GM18873 (cell line): ENCODE measurements around the gene VIPR1.

ENCODE experiments used
- ATAC-seq: cut with Tn5 transposase; IDR thresholded peaks from one replicate; pipeline ENCODE4 v1.9.1; 2021; ENCODE audit warnings: mild to moderate bottlenecking, moderate library complexity, moderate number of reproducible peaks; ENCODE audit not compliant: unreplicated experiment, low FRiP score

VIPR1 gene, protein sequence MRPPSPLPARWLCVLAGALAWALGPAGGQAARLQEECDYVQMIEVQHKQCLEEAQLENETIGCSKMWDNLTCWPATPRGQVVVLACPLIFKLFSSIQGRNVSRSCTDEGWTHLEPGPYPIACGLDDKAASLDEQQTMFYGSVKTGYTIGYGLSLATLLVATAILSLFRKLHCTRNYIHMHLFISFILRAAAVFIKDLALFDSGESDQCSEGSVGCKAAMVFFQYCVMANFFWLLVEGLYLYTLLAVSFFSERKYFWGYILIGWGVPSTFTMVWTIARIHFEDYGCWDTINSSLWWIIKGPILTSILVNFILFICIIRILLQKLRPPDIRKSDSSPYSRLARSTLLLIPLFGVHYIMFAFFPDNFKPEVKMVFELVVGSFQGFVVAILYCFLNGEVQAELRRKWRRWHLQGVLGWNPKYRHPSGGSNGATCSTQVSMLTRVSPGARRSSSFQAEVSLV

DNA sequence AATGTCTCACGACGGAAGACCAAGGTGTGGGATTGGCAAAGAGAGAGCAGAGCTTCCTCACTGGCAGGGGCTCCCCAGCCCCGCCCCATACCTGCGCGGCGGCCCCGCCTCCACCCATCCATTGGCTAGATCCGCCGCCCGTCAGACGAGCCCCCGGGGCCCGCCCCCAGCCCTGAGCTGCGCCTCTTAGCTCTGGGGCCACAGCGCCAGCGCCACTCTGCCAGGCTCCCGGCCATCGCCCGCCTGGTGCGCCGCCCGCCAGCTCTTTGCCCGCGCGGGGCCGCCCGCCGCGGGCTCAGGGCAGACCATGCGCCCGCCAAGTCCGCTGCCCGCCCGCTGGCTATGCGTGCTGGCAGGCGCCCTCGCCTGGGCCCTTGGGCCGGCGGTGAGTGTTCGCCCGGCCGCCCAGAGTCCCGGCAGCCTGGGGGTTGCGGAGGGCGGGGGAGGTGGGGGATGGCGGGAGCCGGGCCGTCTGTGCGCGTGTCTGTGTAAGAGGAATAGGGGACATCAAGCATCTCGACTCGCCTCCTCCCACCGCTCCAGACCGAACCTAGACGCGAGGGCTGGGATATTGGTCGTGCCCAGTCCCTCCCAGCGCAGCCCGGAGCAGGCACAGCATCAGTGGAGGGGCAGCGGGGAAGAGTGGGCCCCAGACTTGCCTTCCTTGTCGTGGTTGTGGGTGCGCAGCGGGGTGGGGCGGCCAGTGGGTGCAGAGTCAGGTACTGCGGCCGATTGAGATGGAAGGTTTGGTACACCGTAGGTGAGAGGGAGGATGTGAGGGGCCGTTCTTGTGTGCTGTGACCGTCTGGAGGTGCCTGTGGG is at the start of gene VIPR1:
TSS of gene VIPR1 (plus strand) at position 215 of the 822 bp plus-strand sequence. CDS start at position 308, 93 bp downstream.
- ATAC-seq = peak; percentile 68

GRCh38 chr3:42456211-42456610 is 46.2 kb upstream of the VIPR1 start:
- ATAC-seq = no peak

- ATAC-seq = no peak
Observed at GRCh38 chr3:42459151-42459550, 43.3 kb upstream of the VIPR1 start.

DNA sequence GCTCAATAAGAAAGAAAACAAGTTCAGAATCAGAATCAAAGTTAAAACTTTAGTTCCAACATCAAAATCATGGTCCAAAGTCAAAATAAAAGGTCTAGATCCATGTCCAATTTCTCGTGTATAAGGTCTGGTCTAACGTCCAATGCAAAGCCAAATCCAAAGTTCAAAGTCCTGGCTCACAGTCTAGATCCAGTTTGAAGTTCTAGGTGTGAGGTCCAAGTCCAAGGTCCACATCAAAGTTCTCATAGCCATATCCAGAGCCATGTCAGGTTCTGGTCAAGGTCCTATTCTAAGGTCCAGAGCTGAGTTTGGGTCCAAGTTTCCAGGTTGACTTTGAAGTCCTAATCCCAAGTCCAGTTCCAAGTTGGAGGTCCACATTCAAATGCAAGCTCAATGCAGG is 40.7 kb upstream of the VIPR1 start:
- ATAC-seq = no peak

DNA sequence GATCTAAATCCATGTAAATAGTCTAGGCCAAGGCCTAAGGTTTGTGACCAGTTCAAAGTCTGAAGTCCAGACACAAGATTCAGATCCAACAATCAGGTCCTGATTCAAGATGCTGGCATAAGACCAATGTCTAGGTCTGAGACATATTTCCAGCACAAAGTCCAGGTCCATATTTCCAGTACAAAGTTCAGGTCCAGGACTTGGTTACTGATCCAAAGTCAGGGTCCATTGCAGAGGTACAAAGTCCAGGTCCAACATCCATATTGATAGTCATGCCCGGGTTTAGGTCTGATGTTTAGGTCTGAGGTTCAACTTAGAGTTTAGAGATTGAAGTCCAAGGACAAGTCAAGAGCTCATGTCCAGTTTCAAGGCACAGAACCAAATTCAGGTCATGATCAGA is 39.4 kb upstream of the VIPR1 start:
- ATAC-seq = no peak

- no peak for ATAC-seq
Observed at GRCh38 chr3:42468111-42468510, 34.3 kb upstream of the VIPR1 start.

DNA sequence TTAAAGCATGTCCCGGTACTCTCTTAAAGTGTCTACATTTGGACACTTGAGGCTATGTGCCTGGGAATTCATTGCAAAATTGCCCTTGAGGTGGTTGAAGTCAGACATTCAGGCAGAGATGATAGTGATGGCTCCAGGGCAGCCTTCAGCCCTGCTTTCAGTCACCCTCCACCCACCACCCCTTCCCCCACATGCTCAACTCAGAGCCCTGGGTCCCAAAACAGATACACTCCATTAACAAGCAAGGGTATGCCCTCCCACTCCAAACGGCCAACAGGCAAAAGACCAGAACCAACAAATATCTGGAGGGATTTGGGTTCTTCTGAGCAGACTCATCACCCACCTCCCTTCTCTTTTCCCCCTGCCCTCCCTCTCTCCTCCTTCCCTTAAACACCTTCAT is 29.9 kb upstream of the VIPR1 start:
- no peak for ATAC-seq

DNA sequence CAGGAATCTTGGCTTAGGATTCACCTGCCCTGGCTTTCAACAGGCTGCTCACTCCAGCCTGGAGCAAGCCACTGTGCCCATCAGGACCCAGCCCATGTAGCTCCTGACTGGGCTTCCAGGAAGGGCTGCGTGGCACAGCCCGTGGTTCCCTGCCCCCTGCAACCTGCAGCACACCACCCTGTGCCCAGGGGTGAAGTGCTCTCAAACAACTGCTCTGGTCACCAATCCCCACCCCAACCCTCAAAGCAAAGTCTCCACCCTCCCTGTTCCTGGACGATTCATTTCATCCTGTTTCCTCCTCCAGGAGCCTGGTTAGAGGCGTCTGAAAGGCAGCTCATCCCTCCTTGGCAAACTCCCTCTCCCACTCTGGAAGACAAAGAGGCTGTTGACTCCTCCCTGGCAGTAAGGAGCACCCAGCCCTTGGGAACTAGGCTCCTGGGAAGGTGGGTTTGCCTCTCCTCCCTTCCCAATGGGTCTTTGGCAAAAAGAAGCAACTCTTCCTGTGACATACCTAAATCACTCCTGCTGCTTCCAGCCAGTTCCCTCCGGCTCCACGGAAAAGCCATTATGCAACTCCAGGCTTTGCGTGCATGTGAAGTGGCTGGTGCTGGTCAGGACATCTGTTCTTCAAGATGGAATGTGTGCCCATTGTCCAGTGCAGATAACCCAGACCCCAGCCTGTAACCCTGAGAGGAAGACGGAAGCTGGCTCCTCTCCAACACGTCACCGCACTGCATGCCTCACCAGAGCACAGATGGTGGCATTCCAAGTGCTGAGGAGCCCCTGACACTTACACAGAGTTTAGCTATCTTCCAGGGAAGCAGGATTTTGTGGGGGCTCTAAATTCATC is 29.1 kb upstream of the VIPR1 start:
- no peak for ATAC-seq

GRCh38 chr3:42476225-42477125 is 26.0 kb upstream of the VIPR1 start:
- no peak for ATAC-seq

DNA sequence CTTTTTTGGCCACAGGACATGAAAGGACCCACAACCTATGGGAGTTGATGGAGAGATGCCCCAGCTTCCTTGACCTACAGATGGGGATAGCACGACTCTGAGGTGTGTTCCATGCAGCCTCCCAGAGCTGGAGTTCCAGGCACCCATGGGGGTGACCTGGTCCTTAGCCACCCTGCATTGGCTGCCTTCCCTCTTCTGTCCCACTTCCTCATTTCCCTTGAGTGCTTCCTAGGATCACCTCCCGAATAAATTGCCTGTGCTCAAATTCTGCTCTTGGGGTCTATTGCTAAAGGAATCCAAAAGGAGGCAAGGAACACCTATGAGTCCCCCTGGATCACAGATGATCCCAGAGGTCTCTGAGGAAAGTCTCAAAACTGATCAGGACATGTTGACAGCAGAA is 24.7 kb upstream of the VIPR1 start:
- ATAC-seq = no peak

GRCh38 chr3:42478830-42479229 is 23.6 kb upstream of the VIPR1 start:
- ATAC-seq = no peak

GRCh38 chr3:42486814-42487565 is 15.5 kb upstream of the VIPR1 start:
- no peak for ATAC-seq

DNA sequence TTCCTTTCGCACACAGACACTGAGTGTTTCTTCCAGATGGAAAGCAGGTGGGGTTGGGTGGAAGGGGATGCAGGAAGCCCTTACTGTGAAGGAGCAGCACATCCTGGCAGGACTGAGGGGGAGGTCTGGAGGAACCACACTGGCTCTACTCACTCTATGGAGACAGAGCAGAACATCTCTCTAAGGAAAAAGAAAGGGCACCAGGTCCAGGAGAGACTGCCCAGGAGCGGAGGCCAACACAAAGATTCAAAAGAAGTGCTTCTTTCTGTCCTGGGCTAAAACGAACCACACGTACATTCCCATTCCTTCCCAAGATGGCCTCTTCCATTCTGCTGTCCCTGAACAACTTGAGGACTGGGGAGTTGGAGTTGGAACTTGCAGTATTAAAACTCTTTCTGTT is 13.8 kb upstream of the VIPR1 start:
- ATAC-seq = no peak

GRCh38 chr3:42489116-42489936 is 13.1 kb upstream of the VIPR1 start:
- no peak for ATAC-seq

DNA sequence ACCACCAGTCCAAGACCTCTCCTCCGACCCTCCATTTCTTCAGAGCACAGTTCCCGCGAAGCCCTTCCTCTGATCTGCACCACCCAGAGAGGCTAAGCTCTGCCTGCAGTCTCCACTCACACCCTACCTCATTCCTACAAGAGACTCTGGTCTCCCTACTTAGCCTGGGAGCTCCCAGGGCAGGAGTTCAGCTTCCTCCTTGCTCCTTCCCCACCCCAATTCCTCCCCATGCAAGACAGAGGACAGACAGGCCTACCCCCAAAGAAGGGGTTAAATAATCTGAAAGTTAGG is 12.6 kb upstream of the VIPR1 start:
- no peak for ATAC-seq

DNA sequence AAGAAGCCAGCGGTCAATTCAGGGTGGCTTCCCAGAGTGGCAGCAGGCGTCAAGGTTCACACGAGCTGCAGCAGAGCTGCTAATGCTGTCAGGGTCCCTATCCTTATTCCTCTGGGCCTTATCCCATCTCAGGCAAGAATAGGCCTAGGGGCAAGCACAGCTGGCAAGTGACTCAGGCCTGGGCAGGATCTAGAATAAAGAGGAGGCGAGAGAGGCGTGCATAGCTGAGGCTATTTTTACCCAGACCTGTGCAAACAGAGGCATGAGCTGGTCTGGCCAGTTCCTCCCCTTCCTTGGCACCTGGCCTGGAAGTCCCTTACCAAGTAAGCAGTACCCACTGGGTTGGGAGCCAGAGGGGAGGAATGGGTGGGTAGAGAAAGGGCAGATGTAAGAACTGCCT is 12.2 kb upstream of the VIPR1 start:
- peak; percentile 99 for ATAC-seq

DNA sequence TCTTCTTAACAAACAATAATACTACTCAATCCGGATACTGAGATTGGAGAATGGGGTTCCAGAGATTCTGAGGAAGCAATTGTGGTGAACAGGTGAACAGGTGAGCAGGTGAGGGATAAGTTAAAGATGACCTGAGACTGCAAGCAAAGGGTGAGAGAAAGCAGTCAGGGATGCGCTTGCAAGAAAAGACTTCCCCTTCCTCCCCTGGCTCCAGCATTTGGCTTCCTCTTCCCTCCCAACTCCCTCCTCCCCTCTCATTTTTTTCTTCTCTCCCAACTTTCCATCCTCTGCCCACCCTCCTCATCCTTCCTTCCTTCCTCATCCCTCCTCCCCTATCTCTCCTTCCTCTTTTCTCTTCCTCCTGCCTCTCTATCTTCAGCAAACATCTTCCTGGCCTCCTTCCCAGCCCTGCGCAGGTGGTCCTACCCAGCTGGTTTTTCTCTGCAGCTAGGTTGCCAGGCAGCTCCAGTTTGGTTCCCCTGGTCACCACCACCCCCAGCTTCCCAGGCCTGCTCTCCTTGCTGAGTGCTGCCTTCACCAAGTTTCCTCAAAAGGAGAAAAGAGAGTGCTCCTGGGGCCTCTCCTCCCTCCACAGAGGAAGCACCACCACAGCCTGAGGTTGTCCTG is 10.4 kb upstream of the VIPR1 start:
- ATAC-seq = no peak

DNA sequence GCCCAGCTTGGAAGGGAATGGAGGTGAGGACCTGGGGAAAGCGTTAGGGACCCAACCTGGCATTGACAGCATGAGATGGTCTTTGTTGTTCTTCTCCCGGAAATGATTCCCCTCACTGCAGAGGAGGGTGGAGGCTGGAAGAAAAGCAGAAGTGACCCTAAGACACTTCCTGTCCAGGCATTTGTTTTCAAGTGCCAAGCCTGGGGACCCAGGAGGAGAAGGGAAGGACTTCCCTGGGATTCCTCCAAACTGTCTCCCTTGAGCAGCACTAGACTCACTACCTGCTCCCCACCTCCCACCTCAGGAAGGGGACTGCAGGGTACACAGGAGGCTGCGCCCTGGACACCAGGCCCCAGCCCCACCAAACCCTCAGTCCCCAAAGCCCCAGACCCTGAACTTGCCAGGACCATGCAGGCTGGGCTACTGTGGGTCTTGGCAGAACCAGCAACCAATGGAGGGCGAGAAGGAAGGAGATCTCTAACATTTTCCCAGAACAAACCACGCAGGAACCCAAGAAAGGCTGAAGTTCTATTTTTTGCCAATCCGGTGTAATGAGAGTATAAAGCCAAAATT is 9.8 kb upstream of the VIPR1 start:
- ATAC-seq = no peak
